ENCODE results near the gene RCBTB2.
"Not testable (repeated sequence)": the region's sequence is repeated elsewhere in the genome, so short reads cannot be mapped to it uniquely, and the experiment has no call there.

Gene RCBTB2

DNA sequence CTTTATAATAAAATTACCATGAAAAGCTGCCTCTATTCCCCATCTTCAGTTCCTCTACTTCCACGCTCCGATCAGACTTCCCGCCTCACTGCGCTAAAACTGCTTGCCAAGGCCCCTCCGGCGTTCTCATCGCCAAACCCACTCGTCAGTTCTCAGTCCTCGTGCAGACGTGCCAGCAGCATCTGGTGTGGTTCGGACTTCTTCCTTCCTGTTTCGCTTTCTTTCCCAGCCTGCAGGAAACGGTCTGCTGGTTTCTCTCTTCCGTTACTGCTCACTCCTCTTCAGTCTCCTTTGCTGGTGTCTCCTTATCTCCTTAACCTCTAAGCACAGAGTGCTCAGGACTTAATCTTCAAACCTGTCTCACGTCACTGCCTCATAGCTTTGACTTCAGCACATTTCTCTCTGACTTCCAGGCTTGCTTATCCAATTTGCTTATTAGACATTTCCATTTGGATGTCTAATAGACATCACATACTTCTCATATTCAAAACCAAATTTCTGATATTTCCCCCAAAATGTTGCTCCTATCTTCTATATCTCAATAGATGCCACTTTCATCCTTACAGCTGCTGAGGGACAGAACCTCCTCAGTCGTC, 40.3 kb downstream of the RCBTB2 start:
- DNase-seq = no peak

DNA sequence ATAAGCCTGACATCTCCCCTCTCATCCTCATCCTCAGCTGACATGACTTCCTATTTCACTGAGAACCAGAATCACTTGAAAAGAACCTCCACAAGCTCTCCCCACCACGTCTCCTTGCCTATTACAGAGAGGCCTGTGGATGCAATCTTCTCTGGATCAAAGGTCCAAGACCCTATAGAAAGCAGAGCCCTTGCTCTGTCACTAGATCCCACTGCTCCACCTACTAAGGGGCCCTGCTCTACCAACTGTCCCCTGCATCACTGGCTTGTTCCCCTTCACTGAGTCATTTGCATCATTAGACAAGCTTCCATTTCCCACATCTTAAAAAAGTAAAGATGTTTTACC, 40.8 kb downstream of the RCBTB2 start:
- no peak for DNase-seq

DNA sequence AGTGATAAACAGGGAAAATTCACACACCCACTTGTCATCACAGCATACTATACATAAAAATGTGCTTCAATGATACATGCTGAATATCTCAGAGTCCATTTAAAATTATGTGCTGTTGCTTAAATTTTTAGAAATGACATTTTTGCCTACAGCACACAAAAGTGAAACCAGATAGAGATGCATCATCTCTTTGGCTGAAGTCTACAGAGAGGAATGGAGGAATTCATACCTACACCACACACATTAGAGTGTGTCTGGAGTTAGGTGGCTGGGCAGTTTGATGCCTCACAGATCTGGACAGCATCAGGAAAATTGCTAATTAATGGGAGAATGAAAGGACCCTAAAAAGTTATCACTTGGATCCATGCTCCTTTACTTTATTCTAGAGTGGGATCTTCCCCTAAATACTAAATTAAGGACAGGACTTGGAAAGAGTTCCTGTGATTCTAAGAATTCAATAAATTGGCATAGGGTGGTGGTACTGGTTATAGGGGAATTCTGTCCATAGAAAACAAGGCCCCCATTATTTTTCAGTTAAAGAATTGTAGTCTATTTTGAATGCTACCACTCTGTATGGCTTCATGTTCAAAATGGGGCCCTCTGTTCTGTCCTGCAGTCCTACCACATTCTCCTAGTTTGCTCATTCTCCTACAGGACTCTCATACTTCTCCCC, 41.3 kb downstream of the RCBTB2 start:
- no peak for DNase-seq

DNA sequence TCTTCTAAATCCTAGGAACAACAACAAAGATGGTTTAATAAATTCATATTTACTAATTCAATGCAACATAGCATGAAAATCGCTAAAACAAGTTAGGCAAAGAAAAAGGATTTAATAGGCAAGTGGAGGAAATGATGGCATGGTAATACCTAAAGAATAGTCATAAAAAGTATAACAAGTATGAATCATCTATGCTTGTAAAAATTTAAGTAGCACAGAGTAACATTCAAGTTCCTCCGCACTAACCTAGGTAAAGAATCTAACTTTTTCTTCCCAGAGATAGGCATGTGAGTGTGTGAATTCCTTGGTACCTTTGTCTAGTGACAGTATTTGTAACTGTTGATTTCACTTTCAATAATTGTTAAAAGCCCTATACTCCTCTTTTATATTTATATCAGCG, 42.6 kb downstream of the RCBTB2 start:
- DNase-seq = no peak

DNA sequence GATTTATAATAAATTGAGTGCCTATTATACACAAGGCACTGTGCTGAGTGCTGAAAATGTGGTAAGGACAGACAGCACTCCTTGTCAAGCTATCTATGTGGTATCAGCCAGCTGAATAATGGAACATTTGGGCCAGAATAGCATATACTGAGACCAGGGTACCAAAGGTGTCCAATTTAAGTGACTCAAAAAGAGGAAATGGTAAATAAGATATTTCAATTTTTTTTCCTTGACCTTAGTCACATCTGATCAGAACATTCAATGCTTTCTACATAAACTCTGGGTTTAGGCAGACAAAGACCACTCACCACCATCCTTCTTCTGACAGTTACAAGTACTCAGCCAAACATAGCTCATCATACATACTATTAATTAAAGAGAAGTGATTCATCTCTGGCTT, 43.2 kb downstream of the RCBTB2 start:
- DNase-seq = no peak

DNA sequence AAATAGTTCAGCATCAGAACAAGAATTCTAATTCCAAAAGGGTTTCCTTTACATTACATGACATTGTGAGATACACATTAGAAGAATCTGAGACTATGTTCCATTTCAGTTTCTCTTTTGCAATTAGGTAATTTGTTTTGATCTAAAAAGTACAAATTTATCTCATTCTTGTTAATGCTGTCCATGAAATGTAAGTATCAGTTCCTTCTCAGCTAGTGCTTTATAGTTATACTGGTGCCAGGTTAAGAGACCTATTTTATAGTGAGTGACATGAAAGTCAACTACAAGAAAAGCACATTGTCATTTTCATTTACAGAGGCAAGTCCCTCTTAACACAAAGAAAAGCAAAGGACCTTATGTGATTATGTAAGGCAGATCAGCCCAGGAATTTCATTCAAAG, 43.9 kb downstream of the RCBTB2 start:
- DNase-seq = no peak

DNA sequence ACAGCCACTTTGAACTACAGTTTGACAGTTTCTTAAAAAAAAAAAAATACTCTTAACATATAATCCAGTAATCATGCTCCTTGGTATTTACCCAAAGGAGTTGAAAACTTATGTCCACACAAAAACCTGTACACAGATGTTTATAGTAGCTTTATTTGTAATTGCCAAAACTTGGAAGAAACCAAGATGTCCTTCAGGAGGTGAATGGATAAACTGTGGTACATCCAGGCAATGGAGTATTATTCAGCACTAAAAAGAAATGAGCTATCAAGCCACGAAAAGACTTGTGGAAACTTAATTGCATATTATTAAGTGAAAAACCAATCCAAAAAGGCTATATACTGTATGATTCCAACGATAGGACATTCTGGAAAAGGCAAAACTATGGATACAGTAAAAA, 44.9 kb downstream of the RCBTB2 start:
- DNase-seq = no peak

DNA sequence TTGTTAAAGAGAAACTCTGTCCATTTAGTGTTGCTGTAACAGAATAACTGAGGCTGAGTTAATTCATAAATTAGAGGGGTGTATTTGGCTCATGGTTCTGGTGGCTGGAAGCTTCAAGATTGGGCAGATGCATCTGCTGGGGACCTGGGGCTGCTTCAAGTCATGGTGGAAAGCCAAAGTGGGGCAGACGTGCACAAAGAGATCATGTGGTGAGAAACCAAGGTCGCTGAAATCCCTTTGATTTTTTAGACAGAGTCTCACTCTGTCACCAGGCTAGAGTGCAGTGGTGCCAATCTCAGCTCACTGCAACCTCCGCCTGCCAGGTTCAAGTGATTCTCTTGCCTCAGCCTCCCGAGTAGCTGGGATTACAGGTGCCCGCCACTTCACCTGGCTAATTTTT, 46.0 kb downstream of the RCBTB2 start:
- no peak for DNase-seq

DNA sequence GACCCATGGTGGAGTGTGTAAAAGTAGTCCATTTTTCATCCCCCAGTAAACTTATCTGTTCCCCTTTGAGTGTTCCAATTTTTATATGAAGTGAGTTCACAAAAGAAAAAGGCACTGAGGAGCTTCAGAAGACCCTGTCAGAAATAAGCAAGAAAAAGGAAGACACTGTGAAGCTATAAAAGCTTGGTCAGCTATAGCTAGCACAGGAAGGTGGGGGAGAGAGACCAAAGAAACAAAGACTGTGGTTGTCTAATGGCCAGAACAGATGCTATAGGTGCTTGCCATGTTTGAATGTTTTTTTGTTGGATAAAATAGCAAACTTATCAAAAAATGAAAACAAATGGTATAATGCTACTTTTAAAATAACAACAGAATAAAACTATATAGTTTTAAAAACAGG, 46.5 kb downstream of the RCBTB2 start:
- DNase-seq = no peak

DNA sequence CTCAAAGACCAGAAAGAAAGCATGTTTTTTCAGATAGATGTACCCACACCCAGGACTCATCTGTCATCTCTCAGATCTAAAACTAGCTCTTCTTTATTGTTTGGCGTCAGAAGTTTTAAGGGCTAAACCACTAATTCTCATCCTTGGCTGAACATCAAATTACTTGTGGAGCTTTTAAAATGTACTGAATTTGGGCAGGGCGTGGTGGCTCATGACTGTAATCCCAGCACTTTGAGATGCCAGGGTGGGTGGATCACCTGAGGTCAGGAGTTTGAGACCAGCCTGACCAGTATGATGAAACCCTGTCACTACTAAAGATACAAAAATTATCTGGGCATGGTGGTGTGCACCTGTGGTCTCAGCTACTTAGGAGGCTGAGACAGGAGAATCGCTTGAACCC, 47.4 kb downstream of the RCBTB2 start:
- DNase-seq = no peak

DNA sequence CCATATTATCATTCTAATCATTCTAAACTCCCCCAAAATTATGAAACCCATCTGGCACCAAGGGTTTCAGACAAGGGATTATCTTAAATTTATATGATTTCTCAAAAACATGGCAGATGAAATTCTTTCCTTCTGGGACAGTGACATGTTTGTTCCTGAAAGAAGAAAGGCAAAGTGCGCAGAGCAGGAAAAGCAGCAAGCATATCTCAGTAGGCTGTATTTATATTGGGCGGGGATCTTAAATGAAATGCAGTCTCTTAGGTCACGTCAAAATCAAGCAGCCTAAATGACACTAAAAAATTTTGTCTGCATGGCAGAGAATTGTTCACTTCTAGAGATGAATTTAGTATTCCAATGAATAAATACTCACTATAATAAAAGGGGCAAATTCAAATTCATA, 49.3 kb downstream of the RCBTB2 start:
- no peak for DNase-seq

DNA sequence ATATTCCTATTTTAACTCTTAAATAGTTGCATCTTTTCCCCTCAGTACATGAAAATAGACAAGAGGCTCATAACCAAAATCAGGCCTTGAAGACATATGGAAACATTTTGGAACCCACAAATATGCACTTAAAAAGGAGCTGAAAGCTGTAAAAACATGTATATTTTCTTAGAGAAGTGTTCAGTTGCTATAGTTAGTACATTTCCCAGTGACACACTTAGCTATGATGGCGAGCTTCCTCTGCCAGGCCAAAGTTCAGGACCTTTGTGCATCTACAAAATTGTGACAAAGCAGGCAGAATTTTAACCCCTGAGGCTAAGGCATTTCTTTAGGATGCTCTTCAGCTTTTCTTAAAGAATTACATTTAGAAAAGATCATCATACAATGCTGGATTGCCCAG, 54.5 kb downstream of the RCBTB2 start:
- DNase-seq = no peak

DNA sequence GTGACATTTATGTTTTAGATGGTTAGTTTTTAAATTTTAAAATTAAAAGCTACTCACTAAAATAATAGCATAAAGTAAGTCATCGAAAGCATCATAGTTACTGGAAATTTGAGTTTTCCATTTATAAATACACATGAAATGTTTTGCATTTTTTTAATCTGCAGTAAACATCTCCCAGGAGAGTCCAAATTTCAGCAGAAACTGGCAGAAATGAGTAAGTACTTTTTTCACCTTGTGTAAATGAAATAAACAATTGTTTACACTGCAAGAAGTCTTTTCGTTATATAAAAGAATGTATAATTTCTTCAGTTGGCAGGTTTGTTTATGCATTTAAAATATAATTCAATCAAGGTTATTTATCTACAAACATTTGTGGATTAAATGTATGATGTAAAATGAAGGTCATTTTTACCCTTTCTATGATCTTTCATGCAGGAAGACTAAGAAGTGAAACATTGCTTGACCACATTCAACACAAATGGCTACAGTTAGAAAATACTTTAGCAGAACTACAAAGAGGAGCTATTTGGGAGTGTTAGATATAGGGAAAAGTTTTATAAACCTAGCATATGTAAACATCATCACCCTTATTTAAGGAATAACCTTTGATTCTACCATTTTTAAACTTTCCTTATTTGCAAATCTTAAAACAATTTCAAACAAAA, 55.6 kb downstream of the RCBTB2 start:
- no peak for DNase-seq

DNA sequence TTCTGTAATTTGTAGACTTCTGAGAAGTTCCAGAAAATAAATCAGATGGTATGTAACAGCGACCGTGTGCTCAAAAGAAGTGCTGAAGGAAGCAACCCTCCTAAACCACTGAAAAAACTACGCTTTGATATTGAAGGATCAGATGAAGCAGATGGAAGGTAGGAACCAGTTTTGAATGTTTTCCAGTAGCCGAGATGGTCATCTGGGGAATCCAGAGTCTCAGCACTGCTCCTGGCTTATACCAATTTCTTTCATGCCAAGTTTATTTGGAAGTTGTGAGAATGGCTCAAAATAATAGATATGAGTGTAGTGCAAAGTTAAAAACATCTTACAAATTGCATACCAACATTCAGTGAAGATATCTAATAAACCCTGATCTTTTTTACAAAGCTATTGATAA, 56.2 kb downstream of the RCBTB2 start:
- DNase-seq = no peak

DNA sequence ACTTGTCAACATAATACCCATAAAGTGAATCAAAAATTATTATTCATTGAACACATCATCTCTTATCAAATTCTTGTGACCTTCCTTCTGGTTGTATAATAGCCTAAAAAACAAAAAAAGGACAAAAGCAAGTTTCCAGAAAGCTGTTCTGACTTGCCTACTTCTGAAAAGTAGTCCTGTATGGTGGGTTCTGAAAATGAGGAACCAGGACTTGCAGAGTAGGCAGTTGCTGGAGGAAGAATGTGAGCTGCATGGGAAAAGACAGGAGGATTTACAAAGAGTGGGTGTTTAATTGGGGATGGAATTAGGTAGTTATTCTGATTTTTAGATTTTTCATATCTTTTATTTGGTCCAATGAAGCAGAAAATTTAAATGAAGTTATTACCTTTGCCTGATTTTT, 56.7 kb downstream of the RCBTB2 start:
- DNase-seq = no peak

DNA sequence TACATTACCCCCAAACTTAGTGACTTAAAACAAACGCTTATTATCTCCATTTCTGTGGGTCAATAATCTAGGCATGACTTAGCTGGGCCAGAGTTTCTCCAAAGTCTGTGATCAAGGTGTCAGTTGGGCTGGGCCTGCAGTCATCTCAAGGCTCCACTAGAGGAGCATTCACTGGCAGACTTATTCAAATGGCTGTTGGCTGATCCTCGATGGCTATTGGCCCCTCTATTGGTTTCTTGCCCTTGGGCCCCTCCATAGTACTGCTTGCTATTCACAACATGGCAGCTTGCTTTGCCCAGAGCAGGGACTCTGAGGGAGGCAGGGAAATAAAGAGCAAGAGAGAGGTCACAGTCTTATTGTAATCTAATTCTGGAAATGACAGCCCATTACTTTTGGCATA, 57.6 kb downstream of the RCBTB2 start:
- no peak for DNase-seq

DNA sequence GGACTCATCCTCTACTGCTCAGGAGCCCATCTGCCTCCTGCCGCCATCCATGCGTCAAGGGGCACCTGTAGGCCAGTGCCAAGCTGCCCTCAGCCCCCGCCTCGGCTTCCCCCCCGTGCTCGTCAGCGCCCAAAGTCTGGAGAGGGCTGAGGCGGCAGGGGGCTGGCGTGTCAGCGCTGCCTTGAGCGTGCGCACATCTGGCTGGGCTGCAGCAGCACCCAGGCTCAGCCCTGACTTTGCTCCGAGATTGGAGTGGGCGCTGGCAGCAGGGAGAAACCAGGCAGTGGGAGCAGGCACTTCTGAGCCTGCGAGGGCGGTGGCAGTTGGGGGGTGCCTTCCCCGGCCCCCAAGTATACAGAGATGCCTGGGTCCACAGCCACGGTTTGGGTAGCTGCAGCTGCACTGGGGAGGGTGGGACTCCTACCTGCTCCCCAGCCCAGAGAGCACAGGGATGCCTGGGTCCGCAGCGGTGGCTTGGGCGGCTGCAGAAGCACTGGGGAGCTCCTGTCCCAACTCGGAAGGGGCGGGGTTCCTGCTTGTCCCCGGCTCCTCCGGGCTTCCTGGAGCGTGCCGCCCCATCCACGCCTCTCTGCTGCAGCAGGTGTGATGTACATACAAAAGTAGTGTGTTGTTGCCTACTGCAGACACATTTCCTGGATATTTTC, 75.2 kb downstream of the RCBTB2 start:
- no peak for DNase-seq

DNA sequence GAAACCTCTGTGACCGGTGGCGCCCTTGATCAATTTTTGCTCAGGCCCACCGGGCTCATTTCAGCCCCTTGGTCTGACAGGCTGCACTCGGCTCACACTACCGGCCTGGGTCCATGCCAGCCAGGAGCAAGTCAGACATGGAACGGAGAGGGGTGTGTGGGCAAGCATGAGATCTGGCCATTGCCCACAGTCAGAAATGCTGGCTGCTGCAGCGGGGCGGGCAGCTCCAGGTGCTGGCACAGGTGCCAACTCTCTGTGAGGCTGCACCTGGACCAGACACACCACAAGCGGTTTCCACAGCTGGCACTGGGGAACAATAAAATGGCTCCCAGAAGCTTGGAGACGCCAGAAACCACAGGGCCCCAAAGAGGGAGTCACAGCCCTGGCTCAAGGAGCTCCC, 76.3 kb downstream of the RCBTB2 start:
- no peak for DNase-seq

DNA sequence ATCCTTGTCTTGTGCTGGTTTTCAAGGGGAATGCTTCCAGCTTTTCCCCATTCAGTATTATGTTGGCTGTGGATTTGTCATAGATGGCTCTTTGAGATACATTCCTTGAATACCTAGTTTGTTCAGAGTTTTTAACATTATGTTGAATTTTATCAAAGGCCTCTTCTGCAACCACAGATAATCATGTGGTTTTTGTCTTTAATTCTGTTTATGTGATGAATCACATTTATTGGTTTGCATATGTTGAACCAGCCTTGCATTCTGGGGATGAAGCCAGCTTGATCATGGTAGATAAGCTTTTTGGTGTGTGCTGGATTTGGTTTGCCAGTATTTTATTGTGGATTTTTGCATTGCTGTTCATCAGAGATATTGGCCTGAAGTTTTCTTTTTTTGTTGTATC, 81.7 kb downstream of the RCBTB2 start:
- not testable (repeated sequence) for DNase-seq

DNA sequence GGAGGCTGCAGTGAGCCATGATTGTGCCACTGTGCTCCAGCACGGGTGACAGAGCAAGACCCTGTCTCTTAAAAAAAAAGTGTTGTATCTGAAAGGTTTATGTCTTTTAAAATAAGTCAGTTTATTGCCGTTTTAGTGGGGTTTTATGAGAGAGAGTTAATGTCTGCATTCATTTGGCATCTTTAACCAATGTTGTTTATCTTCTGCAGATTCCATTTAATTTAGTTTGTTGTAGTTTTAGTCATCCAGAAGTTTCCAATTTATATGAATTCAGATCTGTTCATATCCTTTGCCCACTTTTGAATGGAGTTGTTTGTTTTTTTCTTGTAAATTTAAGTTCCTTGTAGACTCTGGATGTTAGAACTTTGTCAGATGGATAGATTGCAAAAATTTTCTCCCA, 83.2 kb downstream of the RCBTB2 start:
- DNase-seq = no peak

DNA sequence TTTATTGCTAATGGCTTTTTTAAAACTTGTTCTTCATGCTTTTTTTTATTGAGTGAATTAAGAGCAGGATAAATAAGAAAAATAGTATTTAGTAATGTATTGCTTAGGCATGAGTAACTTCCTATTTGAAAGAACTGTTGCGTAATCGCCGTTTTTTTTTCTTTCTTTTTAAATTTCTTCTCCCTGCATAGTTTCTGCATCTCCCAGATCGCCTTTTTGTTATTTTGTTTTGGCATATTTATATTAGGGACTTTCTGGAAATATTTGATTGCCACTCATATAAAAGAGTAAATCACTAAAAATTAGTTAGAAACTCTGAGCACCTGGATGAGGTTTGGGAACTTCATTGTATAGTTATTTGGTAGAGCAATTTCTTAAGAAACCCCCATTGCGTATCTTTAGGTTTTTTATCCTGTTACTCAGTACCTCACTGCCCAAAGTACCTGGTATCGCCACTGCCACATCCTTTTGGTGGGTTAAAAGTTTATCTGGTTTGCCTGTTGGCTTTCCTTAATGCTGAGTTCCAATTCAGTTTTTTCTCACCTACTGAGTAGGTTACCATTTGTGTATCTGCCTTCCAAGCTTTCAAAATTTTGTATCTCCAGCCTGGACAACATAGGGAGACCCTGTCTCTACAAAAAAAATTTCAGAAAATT, 83.8 kb downstream of the RCBTB2 start:
- DNase-seq = no peak

DNA sequence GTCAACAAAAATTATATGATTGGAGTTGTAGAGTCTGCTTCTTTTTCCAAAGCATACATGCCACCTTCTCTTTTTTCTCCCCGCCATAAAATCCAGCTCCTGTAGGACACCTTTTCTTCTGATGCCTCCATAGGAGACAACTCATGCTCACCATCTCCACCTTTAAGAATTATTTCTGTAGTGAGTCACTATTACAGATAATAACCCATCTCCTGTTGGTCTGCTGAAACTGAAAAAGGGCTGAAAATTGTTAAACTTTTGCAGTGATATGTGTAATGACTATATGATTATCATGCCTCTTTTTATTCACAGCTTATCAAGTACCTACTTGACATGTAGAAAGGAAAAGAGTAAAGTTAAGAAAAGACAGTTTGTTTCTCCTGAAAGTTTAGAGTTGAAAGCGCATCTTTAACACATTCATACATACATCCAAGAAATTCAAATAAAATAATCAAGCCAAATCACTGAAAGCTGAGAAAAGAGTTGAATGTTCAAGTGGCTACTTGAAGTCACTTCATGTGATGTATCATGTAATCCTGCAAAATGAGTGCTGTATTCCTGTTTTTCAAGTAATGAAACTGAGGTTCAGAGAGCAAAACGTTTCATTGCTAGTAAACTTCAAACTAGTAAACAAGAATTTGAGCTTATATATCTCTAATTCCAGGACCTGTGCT, 84.5 kb downstream of the RCBTB2 start:
- DNase-seq = no peak

DNA sequence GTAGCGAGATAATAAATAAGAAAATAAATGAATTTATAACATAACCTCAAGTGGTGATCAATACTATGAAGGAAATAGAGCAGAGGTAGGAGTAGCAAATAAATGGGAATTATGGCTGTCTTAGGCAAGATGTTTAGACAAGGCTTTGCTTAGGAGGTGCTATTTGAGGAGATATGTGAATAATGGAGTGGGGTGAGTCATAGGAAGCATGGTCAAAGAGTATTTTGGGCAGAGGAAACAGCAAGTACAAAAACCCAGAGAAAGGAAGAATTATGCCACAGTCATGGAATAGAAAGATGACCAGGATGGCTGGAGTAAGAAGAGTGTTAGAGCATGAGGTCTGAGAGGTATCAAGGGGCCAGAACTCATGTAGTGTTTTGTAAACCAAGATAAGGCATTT, 86.4 kb downstream of the RCBTB2 start:
- no peak for DNase-seq

Data from NCI-H1694 treated with DMSO at 0.1 percent for 48 hours (cell line).